MCF 10A (cell line): ENCODE results near the gene TMBIM1. TPM values are rescaled to one million over a fixed set of nuclear protein-coding genes. Genes with fewer than 3 reads are reported as not detected.

Source experiments
- BruUV-seq: library from RNA; stranded (reverse); fragments of 400-500 nt; replicated peaks from 2 replicates; lab custom pipeline; 2021; lab: Mats Ljungman, UMichigan
- CTCF ChIA-PET: fragments of 300-600 bp; sonication (Branson Sonifier 250); formaldehyde crosslinking; extraction: SDS; loops from one replicate; lab custom pipeline; 2021; ENCODE audit warnings: antibody characterized with exemption, inconsistent platforms; lab: Yijun Ruan, JAX
- POLR2A ChIA-PET: fragments of 300-600, 350-650 bp; sonication (Branson Sonifier 250); formaldehyde crosslinking; extraction: SDS; loops from one replicate; lab custom pipeline; 2020; ENCODE audit warnings: antibody characterized with exemption, inconsistent platforms; lab: Yijun Ruan, JAX
- DNase-seq: peaks from one replicate; pipeline ENCODE4 v3.0.0-alpha.2; 2018; ENCODE audit not compliant: unreplicated experiment
- H3K27ac Mint-ChIP-seq: one replicate; pipeline ENCODE4 v1.8.0; 2022; ENCODE audit warnings: mild to moderate bottlenecking, low read depth, mixed read lengths; ENCODE audit not compliant: unreplicated experiment
- H3K27me3 Mint-ChIP-seq: one replicate; pipeline ENCODE4 v1.8.0; 2022; ENCODE audit warnings: mixed read lengths; ENCODE audit not compliant: insufficient read depth, unreplicated experiment
- H3K36me3 Mint-ChIP-seq: one replicate; pipeline ENCODE4 v1.8.0; 2022; ENCODE audit warnings: mild to moderate bottlenecking, moderate library complexity, mixed read lengths; ENCODE audit not compliant: insufficient read depth, unreplicated experiment
- H3K4me1 Mint-ChIP-seq: one replicate; pipeline ENCODE4 v1.8.0; 2022; ENCODE audit warnings: mixed read lengths; ENCODE audit not compliant: insufficient read depth, unreplicated experiment
- H3K4me3 Mint-ChIP-seq: one replicate; pipeline ENCODE4 v1.8.0; 2022; ENCODE audit warnings: mild to moderate bottlenecking, moderate library complexity, mixed read lengths; ENCODE audit not compliant: unreplicated experiment
- H3K9me3 Mint-ChIP-seq: one replicate; pipeline ENCODE4 v1.8.0; 2022; ENCODE audit warnings: mixed read lengths; ENCODE audit not compliant: unreplicated experiment
- intact Hi-C: fragments of 100-400 bp; cut with micrococcal nuclease; formaldehyde crosslinking; loops from 2 replicates; pipeline ENCODE4 v1.14.1; 2022
- total RNA-seq: library from RNA; stranded (reverse); gene quantifications from 2 replicates; pipeline ENCODE4 v1.2.3, GENCODE V29; 2022
- TF ChIP-seq, protein P1 (sequence below): fragments of 200-600 bp; IDR thresholded peaks from one replicate; pipeline ENCODE4 v1.8.0; 2022; ENCODE audit warnings: antibody characterized with exemption, mild to moderate bottlenecking; ENCODE audit not compliant: unreplicated experiment

TMBIM1 gene
- total RNA-seq, 1 experiment from 2014 or later = 107 TPM

DNA sequence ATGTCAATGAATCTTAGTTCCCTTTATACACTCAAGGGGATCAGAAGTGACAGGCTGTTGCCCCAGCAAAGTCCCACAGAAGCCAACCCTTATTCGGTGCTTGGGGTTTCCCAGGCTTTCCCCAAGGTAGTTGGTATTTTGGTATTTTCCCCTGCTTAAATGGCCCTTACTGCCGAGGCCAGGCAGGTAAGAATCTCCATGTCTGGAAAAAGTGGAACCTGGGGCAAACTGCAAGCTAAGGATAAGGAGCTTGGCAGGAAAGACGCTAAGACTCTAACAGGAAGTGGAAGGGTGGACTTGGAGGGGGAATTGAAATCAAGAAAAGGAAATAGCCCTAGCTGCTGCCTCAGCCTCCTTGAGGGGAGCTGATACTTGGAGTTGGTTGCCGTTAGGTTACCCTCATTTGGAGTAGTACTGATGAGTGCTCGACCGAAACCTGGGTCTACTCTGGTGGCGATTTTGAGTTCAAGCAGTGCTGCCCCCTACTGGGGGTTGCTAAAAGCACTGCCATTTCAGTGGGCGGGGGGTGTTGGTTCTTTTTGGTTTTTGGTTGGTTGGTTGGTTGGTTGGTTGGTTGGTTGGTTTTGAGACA, 34.8 kb downstream of the TMBIM1 start:
- CTCF ChIA-PET = interaction anchor here (0.7 to 2.5 kb wide), 10 partner anchors 9 to 472 kb away, joined by 3 to 8 read pairs (median 4); no protein-coding TSS in a partner anchor
- TF ChIP-seq, protein P1, sequence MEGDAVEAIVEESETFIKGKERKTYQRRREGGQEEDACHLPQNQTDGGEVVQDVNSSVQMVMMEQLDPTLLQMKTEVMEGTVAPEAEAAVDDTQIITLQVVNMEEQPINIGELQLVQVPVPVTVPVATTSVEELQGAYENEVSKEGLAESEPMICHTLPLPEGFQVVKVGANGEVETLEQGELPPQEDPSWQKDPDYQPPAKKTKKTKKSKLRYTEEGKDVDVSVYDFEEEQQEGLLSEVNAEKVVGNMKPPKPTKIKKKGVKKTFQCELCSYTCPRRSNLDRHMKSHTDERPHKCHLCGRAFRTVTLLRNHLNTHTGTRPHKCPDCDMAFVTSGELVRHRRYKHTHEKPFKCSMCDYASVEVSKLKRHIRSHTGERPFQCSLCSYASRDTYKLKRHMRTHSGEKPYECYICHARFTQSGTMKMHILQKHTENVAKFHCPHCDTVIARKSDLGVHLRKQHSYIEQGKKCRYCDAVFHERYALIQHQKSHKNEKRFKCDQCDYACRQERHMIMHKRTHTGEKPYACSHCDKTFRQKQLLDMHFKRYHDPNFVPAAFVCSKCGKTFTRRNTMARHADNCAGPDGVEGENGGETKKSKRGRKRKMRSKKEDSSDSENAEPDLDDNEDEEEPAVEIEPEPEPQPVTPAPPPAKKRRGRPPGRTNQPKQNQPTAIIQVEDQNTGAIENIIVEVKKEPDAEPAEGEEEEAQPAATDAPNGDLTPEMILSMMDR = peak; percentile 63
- Mint-ChIP-seq H3K27me3 (no peaks in the 10 kb centered on the region), H3K36me3 (peaks cover 50% of the 10 kb centered on the region), H3K4me1 (no peaks in the 10 kb centered on the region), H3K4me3 (no peak overlapping the region), H3K9me3 (no peaks in the 10 kb centered on the region), H3K27ac (no peak overlapping the region)
- POLR2A ChIA-PET = interaction anchor here (1.0 to 4.6 kb wide), 3 partner anchors 8 to 16 kb away, joined by 3 to 19 read pairs (median 3); no protein-coding TSS in a partner anchor
- no TSS peak for BruUV-seq
- peak; percentile 56 for DNase-seq
- intact Hi-C loops = loop anchor here (1.0 kb wide), 1 partner anchor 71 kb away; no protein-coding TSS in a partner anchor

DNA sequence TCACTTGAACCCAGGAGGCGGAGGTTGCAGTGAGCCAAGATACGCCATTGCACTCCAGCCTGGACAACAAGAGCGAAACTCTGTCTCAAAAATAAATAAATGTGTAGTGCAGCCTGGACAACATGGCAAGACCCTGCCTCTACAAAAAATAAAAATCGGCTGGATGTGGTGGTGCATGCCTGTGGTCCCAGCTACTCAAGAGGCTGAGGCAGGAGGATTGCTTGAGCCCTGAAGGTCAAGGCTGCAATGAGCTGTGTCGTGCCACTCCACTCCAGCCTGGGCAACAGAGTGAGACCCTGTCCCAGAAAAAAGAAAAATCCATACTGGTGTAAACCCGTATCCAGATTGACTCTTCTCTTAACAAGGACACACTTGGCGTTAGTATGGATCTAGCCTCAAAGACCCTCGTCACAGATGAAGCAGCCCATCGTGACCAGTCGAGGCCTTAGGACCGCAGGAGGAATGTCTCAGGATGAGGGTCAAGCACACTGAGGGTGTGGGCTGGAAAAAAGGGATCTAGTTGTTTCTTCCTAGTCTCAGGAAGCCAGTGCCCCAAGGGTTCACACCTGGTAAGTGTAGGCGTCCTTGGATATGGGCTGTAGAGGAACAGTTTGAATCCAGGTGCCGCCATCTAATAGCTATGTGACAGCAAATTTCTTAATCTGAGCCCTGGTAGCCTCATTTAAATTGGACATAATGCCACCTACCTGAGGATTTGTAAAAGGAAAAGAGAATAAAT, 35.5 kb downstream of the TMBIM1 start:
- ChIA-PET CTCF (interaction anchor here (0.6 to 2.5 kb wide), 10 partner anchors 10 to 471 kb away, joined by 3 to 8 read pairs (median 4); no protein-coding TSS in a partner anchor), POLR2A (interaction anchor here (1.0 to 4.6 kb wide), 4 partner anchors 8 to 40 kb away, joined by 3 to 19 read pairs (median 3); no protein-coding TSS in a partner anchor)
- Mint-ChIP-seq H3K36me3 (peaks cover 55% of the 10 kb centered on the region), H3K27ac (no peak overlapping the region), H3K27me3 (no peaks in the 10 kb centered on the region), H3K4me3 (no peak overlapping the region), H3K4me1 (no peaks in the 10 kb centered on the region), H3K9me3 (no peaks in the 10 kb centered on the region)
- no peak for DNase-seq
- intact Hi-C loops = loop anchor here (1.0 kb wide), 1 partner anchor 70 kb away; no protein-coding TSS in a partner anchor
- TF ChIP-seq, protein P1 = no peak
- BruUV-seq = no TSS peak

DNA sequence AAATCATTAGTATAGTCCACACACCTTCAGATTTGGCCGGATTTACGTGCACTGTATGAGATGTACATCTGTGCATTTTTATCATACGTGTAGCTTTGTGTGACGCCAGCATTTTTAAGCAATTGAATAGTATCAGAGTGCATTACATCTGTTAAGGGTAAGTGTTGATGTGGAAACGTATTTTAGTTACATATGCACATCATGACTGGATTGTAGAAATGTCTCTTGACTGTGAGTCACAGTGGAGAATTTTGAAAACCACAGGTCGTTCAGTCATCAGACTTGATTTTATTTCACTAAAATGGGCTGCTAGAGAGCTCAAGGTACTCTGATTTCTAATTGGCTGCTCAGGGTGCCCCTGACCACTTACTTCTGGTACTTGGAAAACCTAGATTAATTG, 36.9 kb downstream of the TMBIM1 start:
- Mint-ChIP-seq H3K9me3 (no peaks in the 10 kb centered on the region), H3K36me3 (peaks cover 68% of the 10 kb centered on the region), H3K27ac (no peak overlapping the region), H3K27me3 (no peaks in the 10 kb centered on the region), H3K4me3 (no peak overlapping the region), H3K4me1 (no peaks in the 10 kb centered on the region)
- POLR2A ChIA-PET = interaction anchor here (0.8 to 4.6 kb wide), 4 partner anchors 10 to 26 kb away, joined by 3 to 19 read pairs (median 4); partner anchors contain the start of genes AAMP and PNKD
- CTCF ChIA-PET = interaction anchor here (0.5 to 1.4 kb wide), 4 partner anchors 17 to 109 kb away, joined by 3 to 6 read pairs (median 4); no protein-coding TSS in a partner anchor
- no TSS peak for BruUV-seq
- TF ChIP-seq, protein P1 = no peak
- no peak for DNase-seq
- intact Hi-C loops = no loop called here

DNA sequence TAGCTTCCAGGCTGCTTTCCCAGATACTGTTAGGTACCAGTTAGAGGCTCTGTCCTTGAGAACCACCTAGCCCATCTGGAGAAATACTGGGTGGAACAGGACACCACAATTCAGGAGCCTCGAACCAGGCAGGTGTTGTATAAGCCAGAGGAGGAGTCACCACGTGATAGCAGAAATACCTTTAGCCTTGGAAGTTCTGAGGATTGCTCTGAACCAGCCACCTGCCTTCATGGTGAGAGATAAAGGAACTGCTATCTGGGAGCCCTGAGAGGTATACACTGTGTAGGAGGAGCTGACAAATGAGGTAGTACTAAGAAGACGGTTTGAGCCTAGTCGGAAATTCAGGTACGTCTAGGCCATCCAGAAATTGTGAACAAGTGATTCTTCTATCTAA, 39.1 kb downstream of the TMBIM1 start:
- ChIA-PET POLR2A (interaction anchor here (0.9 to 2.1 kb wide), 5 partner anchors 9 to 33 kb away, joined by 3 to 6 read pairs (median 3); no protein-coding TSS in a partner anchor), CTCF (interaction anchor here (1.3 kb wide), 1 partner anchor 11 kb away, joined by 3 read pairs; no protein-coding TSS in a partner anchor)
- no peaks in the 10 kb centered on the region for H3K4me1 Mint-ChIP-seq
- TF ChIP-seq, protein P1 = no peak
- no peaks in the 10 kb centered on the region for H3K9me3 Mint-ChIP-seq
- intact Hi-C loops = no loop called here
- no TSS peak for BruUV-seq
- DNase-seq = no peak
- no peak overlapping the region for H3K4me3 Mint-ChIP-seq
- no peaks in the 10 kb centered on the region for H3K27me3 Mint-ChIP-seq
- H3K36me3 Mint-ChIP-seq = peaks cover 84% of the 10 kb centered on the region
- H3K27ac Mint-ChIP-seq = peak overlapping the region; percentile 54
